ENCODE measurements around the gene MLIP. TPM values are rescaled to one million over a fixed set of nuclear protein-coding genes. Genes with fewer than 3 reads are reported as not detected.

Gene MLIP
- total RNA-seq, 1 experiment from 2014 or later: not detected

DNA sequence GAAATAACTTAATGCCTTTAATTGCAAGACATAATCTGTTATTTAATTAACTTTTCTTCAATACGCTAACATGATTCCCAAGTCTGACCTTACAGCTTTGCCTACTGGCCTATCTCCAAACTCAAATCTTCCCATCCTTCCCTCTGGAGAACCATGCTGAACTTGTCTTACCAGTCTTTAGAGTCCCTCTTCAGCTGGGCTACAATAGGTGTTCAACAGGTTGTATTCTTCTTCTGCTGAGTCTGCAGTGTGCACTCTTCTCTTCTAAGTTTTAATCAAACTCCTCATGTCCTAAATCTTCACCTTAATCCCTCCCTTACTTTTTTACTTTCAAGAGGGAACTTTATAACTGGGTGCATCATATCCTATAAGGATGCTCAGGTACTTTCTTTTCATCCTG lies 121.5 kb downstream of the MLIP start:
- DNase-seq (ENCODE audit: low spot score): no peak
- TF ChIP-seq, protein P1, sequence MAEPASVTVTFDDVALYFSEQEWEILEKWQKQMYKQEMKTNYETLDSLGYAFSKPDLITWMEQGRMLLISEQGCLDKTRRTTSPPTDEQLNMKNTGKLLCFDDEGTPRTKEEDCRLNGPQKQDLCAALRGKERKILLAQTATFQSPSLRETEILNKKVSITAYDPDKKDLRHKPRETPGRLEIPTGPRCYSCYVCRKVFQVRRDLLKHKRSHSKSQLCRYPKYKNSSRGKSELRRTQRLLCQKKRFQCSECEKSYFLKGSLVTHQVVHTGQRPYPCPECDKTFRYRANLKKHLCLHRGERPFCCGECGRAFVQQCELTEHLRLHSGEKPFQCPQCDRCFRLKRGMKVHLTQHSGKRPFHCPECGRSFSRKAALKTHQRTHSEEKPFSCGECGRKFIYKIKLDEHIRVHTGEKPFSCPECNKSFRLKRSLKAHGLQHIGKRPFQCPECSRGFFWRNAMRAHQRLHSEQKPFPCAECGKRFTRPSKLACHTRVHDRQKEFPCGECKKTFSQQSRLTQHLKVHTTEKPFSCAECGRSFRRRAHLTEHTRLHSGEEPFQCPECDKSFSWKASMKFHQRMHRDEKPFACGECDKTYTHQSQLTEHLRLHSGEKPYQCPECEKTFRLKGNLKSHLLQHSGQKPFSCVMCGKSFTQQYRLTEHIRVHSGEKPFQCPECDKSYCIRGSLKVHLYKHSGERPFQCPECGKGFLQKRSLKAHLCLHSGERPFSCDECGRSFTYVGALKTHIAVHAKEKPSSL (CRISPR knock-in tag; conservative IDR thresholded peaks at IDR 0.05): no peak
- TF ChIP-seq, protein P2, sequence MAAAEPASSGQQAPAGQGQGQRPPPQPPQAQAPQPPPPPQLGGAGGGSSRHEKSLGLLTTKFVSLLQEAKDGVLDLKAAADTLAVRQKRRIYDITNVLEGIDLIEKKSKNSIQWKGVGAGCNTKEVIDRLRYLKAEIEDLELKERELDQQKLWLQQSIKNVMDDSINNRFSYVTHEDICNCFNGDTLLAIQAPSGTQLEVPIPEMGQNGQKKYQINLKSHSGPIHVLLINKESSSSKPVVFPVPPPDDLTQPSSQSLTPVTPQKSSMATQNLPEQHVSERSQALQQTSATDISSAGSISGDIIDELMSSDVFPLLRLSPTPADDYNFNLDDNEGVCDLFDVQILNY (CRISPR knock-in tag; IDR thresholded peaks at IDR 0.05): no peak
- TF ChIP-seq FOXP1 (CRISPR knock-in tag; IDR thresholded peaks at IDR 0.05; ENCODE audit: borderline replicate concordance) (no peak), NFYB (CRISPR knock-in tag; conservative IDR thresholded peaks at IDR 0.05; ENCODE audit: low read depth) (no peak), CREB1 (CRISPR knock-in tag; IDR thresholded peaks at IDR 0.05) (no peak), CREM (CRISPR knock-in tag; IDR thresholded peaks at IDR 0.05) (no peak), MXD4 (CRISPR knock-in tag; IDR thresholded peaks at IDR 0.05; ENCODE audit: borderline replicate concordance) (no peak), TP53 (CRISPR knock-in tag; IDR thresholded peaks at IDR 0.05) (no peak), SP1 (CRISPR knock-in tag; conservative IDR thresholded peaks at IDR 0.05) (no peak), PRRX2 (CRISPR knock-in tag; IDR thresholded peaks at IDR 0.05) (no peak), ZNF423 (CRISPR knock-in tag; IDR thresholded peaks at IDR 0.05) (no peak), JUN (CRISPR knock-in tag; IDR thresholded peaks at IDR 0.05) (no peak), FOXK1 (CRISPR knock-in tag; IDR thresholded peaks at IDR 0.05) (no peak)
- TF ChIP-seq, protein P3, sequence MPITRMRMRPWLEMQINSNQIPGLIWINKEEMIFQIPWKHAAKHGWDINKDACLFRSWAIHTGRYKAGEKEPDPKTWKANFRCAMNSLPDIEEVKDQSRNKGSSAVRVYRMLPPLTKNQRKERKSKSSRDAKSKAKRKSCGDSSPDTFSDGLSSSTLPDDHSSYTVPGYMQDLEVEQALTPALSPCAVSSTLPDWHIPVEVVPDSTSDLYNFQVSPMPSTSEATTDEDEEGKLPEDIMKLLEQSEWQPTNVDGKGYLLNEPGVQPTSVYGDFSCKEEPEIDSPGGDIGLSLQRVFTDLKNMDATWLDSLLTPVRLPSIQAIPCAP (CRISPR knock-in tag; IDR thresholded peaks at IDR 0.05): no peak
- TF ChIP-seq, protein P4, sequence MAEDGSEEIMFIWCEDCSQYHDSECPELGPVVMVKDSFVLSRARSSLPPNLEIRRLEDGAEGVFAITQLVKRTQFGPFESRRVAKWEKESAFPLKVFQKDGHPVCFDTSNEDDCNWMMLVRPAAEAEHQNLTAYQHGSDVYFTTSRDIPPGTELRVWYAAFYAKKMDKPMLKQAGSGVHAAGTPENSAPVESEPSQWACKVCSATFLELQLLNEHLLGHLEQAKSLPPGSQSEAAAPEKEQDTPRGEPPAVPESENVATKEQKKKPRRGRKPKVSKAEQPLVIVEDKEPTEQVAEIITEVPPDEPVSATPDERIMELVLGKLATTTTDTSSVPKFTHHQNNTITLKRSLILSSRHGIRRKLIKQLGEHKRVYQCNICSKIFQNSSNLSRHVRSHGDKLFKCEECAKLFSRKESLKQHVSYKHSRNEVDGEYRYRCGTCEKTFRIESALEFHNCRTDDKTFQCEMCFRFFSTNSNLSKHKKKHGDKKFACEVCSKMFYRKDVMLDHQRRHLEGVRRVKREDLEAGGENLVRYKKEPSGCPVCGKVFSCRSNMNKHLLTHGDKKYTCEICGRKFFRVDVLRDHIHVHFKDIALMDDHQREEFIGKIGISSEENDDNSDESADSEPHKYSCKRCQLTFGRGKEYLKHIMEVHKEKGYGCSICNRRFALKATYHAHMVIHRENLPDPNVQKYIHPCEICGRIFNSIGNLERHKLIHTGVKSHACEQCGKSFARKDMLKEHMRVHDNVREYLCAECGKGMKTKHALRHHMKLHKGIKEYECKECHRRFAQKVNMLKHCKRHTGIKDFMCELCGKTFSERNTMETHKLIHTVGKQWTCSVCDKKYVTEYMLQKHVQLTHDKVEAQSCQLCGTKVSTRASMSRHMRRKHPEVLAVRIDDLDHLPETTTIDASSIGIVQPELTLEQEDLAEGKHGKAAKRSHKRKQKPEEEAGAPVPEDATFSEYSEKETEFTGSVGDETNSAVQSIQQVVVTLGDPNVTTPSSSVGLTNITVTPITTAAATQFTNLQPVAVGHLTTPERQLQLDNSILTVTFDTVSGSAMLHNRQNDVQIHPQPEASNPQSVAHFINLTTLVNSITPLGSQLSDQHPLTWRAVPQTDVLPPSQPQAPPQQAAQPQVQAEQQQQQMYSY (CRISPR knock-in tag; IDR thresholded peaks at IDR 0.05): no peak
- TF ChIP-seq, protein P5, sequence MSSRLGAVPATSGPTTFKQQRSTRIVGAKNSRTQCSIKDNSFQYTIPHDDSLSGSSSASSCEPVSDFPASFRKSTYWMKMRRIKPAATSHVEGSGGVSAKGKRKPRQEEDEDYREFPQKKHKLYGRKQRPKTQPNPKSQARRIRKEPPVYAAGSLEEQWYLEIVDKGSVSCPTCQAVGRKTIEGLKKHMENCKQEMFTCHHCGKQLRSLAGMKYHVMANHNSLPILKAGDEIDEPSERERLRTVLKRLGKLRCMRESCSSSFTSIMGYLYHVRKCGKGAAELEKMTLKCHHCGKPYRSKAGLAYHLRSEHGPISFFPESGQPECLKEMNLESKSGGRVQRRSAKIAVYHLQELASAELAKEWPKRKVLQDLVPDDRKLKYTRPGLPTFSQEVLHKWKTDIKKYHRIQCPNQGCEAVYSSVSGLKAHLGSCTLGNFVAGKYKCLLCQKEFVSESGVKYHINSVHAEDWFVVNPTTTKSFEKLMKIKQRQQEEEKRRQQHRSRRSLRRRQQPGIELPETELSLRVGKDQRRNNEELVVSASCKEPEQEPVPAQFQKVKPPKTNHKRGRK (CRISPR knock-in tag; IDR thresholded peaks at IDR 0.05; ENCODE audit: borderline replicate concordance): no peak
- TF ChIP-seq, protein P6, sequence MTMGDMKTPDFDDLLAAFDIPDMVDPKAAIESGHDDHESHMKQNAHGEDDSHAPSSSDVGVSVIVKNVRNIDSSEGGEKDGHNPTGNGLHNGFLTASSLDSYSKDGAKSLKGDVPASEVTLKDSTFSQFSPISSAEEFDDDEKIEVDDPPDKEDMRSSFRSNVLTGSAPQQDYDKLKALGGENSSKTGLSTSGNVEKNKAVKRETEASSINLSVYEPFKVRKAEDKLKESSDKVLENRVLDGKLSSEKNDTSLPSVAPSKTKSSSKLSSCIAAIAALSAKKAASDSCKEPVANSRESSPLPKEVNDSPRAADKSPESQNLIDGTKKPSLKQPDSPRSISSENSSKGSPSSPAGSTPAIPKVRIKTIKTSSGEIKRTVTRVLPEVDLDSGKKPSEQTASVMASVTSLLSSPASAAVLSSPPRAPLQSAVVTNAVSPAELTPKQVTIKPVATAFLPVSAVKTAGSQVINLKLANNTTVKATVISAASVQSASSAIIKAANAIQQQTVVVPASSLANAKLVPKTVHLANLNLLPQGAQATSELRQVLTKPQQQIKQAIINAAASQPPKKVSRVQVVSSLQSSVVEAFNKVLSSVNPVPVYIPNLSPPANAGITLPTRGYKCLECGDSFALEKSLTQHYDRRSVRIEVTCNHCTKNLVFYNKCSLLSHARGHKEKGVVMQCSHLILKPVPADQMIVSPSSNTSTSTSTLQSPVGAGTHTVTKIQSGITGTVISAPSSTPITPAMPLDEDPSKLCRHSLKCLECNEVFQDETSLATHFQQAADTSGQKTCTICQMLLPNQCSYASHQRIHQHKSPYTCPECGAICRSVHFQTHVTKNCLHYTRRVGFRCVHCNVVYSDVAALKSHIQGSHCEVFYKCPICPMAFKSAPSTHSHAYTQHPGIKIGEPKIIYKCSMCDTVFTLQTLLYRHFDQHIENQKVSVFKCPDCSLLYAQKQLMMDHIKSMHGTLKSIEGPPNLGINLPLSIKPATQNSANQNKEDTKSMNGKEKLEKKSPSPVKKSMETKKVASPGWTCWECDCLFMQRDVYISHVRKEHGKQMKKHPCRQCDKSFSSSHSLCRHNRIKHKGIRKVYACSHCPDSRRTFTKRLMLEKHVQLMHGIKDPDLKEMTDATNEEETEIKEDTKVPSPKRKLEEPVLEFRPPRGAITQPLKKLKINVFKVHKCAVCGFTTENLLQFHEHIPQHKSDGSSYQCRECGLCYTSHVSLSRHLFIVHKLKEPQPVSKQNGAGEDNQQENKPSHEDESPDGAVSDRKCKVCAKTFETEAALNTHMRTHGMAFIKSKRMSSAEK (CRISPR knock-in tag; IDR thresholded peaks at IDR 0.05; ENCODE audit: borderline replicate concordance): no peak
- Mint-ChIP-seq H3K4me3 (no peak overlapping the region), H3K36me3 (no peaks in the 10 kb centered on the region), H3K27me3 (ENCODE audit: low read depth) (no peaks in the 10 kb centered on the region), H3K27ac (no peak overlapping the region), H3K4me1 (peaks cover 5% of the 10 kb centered on the region), H3K9me3 (0 out of 2 replicates have a peak, but pooled peaks cover 3% of the 10 kb centered on the region)
- POLR2A ChIA-PET: no interaction called here
- CTCF ChIA-PET: no interaction called here
- no peak for ATAC-seq
